GM19099 (cell line): Measurements from ENCODE around the gene SNRPD3.
"Not testable (repeated sequence)": the region's sequence is repeated elsewhere in the genome, so short reads cannot be mapped to it uniquely, and the experiment has no call there.

Source experiments
- POLR2A ChIP-seq: IDR thresholded peaks from 3 replicates; pipeline ENCODE4 v1.6.1; 2011; ENCODE audit warnings: low read depth; ENCODE audit not compliant: insufficient read length; ENCODE audit errors: extremely low read depth

The SNRPD3 gene

GRCh38 chr22:24592058-24592850 lies 36.5 kb downstream of the SNRPD3 start:
- no peak for TF ChIP-seq POLR2A

- TF ChIP-seq POLR2A: peak; percentile 54
Observed at GRCh38 chr22:24592851-24593558, 37.2 kb downstream of the SNRPD3 start, which contains the start of gene LRRC75B. TSS of gene LRRC75B (minus strand) at chr22:24593073. CDS start at chr22:24593039, 34 bp downstream.

- no peak for TF ChIP-seq POLR2A
Observed at GRCh38 chr22:24593836-24594568, 38.2 kb downstream of the SNRPD3 start.

- no peak for TF ChIP-seq POLR2A
Observed at GRCh38 chr22:24594569-24595120, 38.8 kb downstream of the SNRPD3 start.

- TF ChIP-seq POLR2A: no peak
Observed at GRCh38 chr22:24595228-24595627, 39.4 kb downstream of the SNRPD3 start.

- TF ChIP-seq POLR2A: no peak
Observed at GRCh38 chr22:24595863-24596262, 40.1 kb downstream of the SNRPD3 start.

GRCh38 chr22:24599514-24599913 lies 43.7 kb downstream of the SNRPD3 start:
- no peak for TF ChIP-seq POLR2A

- no peak for TF ChIP-seq POLR2A
Observed at GRCh38 chr22:24601217-24602104, 45.7 kb downstream of the SNRPD3 start.

- TF ChIP-seq POLR2A: not testable (repeated sequence)
Observed at GRCh38 chr22:24602847-24603769, 47.3 kb downstream of the SNRPD3 start, which contains the start of gene GGT1. TSS of gene GGT1 (plus strand) at chr22:24603193. CDS start at chr22:24611082, 7,889 bp downstream.

GRCh38 chr22:24607429-24607983 lies 51.7 kb downstream of the SNRPD3 start:
- TF ChIP-seq POLR2A: peak; percentile 57
